ENCODE data around the gene IARS2.

The IARS2 gene

DNA sequence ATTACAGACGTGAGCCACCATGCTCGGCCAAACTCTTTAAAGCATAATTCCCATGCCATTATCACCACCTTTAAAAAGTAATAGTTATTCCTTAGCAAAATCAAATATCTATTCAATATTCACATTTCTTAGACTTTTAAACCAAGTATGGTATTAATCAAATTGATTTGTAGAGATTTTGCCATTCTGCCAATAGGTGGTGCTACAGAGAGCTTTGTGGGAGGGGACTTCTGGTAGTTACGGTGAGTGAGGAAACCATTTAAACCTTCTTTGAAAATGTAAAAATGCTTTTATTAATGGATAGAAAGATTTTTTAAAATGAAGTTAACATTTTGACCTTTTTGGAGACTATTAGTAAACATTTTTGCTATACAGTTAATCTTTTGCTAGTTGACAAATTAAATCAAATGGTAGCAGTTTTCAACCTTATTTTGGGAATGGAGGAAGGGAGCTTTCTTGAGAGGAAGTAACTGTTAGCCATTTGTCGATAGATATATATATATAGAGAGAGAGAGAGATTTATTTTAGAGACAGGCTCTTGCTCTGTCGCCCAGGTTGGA lies 19.3 kb downstream of the IARS2 start:
- DNase-seq (ENCODE audit: low spot score), result no peak
- TF ChIP-seq, protein P1, sequence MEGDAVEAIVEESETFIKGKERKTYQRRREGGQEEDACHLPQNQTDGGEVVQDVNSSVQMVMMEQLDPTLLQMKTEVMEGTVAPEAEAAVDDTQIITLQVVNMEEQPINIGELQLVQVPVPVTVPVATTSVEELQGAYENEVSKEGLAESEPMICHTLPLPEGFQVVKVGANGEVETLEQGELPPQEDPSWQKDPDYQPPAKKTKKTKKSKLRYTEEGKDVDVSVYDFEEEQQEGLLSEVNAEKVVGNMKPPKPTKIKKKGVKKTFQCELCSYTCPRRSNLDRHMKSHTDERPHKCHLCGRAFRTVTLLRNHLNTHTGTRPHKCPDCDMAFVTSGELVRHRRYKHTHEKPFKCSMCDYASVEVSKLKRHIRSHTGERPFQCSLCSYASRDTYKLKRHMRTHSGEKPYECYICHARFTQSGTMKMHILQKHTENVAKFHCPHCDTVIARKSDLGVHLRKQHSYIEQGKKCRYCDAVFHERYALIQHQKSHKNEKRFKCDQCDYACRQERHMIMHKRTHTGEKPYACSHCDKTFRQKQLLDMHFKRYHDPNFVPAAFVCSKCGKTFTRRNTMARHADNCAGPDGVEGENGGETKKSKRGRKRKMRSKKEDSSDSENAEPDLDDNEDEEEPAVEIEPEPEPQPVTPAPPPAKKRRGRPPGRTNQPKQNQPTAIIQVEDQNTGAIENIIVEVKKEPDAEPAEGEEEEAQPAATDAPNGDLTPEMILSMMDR (IDR thresholded peaks at IDR 0.05; ENCODE audit: extremely low read depth, insufficient read depth, missing control alignments), result peak; percentile 53
- in situ Hi-C loops (cut with MboI; ENCODE audit: low pct_unique_long_range_greater_than_20kb, low sequenced_read_pairs, unreplicated experiment), result no loop called here

DNA sequence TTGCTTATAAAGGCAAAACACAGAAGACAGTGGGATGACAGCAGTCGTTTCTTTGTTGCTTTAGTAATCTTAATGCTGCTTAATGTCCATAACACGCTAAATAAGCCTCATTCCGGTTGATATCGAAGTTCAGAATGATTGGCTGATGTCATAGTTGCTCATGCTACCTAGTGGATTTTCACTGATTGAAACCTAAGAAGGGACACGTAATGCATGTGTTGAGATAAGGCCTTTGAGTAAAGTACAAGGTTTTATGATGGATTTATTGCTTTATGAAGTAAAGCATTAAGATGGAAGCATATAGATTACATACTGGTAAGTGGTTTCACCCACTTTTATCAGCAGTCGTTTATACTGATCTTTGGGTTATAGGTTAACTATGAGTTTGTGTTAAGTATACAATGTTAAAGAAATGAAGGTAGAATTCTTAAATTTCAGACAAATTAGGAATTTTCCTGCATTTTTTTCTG lies 25.1 kb downstream of the IARS2 start:
- in situ Hi-C loops (cut with MboI; ENCODE audit: low pct_unique_long_range_greater_than_20kb, low sequenced_read_pairs, unreplicated experiment), result no loop called here
- TF ChIP-seq, protein P1 (IDR thresholded peaks at IDR 0.05; ENCODE audit: extremely low read depth, insufficient read depth, missing control alignments), result no peak
- no peak for DNase-seq (ENCODE audit: low spot score)

DNA sequence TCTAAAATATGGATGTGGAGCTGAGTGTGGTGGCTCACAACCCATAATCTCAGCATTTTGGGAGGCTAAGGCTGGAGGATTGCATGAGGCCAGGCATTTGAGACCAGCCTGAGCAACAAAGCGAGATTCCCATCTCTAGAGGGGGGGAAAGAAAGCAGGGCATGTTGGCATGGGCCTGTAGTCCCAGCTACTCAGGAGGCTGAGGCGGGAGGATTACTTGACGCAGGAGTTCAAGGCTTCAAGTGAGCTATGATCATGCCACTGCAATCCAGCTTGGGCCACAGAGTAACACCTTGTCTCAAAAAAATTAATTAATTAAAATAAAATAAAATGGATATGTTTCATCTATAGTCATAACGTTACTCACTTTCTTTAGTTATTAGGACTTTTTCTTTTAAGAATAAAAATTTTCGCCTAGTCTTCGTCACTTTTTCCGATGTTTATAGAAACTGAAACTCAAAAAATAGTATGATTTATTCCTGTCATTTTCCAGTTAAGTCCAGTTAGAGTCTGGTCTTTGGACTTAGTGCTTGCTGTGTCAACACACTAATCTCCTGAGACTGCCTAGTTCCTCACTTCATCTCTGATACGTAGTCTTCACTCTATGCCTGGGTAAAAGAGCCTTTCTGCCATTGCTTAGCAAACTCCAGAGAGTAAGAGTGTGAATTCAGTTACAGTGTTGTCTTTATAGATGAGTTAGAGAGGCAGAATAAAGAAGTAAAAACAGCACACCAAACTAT lies 28.0 kb downstream of the IARS2 start:
- TF ChIP-seq, protein P1 (IDR thresholded peaks at IDR 0.05; ENCODE audit: extremely low read depth, insufficient read depth, missing control alignments), result no peak
- no peak for DNase-seq (ENCODE audit: low spot score)
- in situ Hi-C loops (cut with MboI; ENCODE audit: low pct_unique_long_range_greater_than_20kb, low sequenced_read_pairs, unreplicated experiment), result no loop called here

DNA sequence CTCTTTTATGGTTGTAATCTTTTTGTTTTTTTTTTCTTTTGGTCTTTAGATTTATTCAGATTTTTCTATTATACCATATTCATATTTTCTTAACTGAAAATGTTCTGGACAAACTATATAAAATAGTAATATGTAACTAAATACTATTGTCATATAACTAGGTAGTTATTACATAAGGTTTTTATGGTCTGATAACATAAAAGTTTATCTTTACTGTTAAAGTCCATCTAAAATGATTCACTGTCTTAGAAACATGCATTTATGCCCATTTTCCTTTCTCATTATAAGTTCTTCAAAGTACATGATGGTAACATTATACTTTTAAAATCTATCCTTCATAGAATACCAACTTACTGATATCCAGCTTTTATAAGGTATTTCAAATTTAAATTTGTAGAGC lies 29.1 kb downstream of the IARS2 start:
- TF ChIP-seq, protein P1 (IDR thresholded peaks at IDR 0.05; ENCODE audit: extremely low read depth, insufficient read depth, missing control alignments), result no peak
- no peak for DNase-seq (ENCODE audit: low spot score)
- in situ Hi-C loops (cut with MboI; ENCODE audit: low pct_unique_long_range_greater_than_20kb, low sequenced_read_pairs, unreplicated experiment), result no loop called here

DNA sequence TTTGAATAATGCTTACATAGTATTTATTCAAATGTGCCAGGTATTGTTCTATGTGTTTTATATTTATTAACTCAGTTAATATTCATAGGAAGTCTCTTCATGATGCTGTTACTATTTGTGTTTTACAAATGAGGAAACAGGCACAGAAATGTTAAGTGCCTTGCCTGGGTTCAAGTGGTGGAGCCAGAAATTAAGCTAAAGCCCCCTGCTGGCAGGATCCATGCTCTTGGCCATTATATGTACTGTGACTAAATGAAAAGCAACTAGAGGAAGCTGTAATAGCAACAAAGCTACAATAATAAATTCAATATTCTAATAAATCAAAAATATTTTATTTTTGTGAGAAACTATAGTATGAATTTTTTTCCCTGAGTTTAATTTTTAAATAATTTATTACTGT lies 30.0 kb downstream of the IARS2 start:
- DNase-seq (ENCODE audit: low spot score), result no peak
- in situ Hi-C loops (cut with MboI; ENCODE audit: low pct_unique_long_range_greater_than_20kb, low sequenced_read_pairs, unreplicated experiment), result no loop called here
- TF ChIP-seq, protein P1 (IDR thresholded peaks at IDR 0.05; ENCODE audit: extremely low read depth, insufficient read depth, missing control alignments), result peak; percentile 20

DNA sequence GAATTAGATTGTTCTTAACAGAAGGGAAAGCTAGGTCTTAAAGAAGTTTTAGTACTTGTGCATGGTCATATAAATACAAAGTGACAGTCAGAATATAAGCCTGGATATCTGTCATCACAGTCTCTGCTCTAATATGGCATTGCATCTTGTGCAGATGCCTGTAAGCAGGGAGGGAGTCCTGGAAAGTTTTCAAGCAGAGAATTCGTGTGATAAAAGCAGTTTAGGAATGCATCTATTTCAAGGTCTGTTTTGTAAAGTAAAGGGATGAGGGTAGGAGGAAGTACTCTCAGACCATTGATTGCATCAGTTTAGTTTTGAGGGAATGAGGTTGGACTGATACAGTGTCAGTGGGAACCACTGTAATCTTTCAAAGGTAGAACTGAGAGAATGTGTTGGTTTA lies 30.6 kb downstream of the IARS2 start:
- in situ Hi-C loops (cut with MboI; ENCODE audit: low pct_unique_long_range_greater_than_20kb, low sequenced_read_pairs, unreplicated experiment), result no loop called here
- DNase-seq (ENCODE audit: low spot score), result no peak
- TF ChIP-seq, protein P1 (IDR thresholded peaks at IDR 0.05; ENCODE audit: extremely low read depth, insufficient read depth, missing control alignments), result no peak
